ENCODE measurements around the gene PAPSS2. TPM values are rescaled to one million over a fixed set of nuclear protein-coding genes. Genes with fewer than 3 reads are reported as not detected.

PAPSS2 gene
- total RNA-seq, 6 experiments from 2014 or later, result 65.3 to 158 (median 105) TPM

DNA sequence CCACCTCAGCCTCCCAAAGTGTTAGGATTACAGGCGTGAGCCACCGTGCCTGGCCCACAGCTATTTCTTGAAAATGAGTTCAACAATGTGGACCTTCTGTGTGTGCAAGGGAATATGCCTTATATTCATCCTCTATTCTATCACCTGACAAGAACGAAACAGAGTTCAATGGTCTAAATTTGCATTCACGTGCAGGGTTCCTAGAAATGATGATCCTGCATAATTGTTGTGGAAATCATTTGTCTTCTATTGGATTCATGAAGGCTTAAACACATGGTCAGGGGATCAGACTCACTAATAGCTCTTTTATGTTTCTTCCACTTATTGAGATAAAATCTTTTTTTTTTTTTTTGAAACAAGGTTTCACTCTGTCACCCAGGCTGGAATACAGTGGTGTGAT is 23.7 kb downstream of the PAPSS2 start:
- H3K27ac ChIP-seq, result no peak overlapping the region
- ATAC-seq (no peak), DNase-seq (no peak)
- WGBS (ENCODE audit: insufficient coverage, low coverage, low lambda C conversion rate, missing lambda C conversion rate), result 59% methylated on average over 2 of the region's 4 CpGs
- TF ChIP-seq POLR2A (IDR thresholded peaks at IDR 0.05), result no peak
- TF ChIP-seq, protein P1, sequence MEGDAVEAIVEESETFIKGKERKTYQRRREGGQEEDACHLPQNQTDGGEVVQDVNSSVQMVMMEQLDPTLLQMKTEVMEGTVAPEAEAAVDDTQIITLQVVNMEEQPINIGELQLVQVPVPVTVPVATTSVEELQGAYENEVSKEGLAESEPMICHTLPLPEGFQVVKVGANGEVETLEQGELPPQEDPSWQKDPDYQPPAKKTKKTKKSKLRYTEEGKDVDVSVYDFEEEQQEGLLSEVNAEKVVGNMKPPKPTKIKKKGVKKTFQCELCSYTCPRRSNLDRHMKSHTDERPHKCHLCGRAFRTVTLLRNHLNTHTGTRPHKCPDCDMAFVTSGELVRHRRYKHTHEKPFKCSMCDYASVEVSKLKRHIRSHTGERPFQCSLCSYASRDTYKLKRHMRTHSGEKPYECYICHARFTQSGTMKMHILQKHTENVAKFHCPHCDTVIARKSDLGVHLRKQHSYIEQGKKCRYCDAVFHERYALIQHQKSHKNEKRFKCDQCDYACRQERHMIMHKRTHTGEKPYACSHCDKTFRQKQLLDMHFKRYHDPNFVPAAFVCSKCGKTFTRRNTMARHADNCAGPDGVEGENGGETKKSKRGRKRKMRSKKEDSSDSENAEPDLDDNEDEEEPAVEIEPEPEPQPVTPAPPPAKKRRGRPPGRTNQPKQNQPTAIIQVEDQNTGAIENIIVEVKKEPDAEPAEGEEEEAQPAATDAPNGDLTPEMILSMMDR (IDR thresholded peaks at IDR 0.05), result no peak
- H3K36me3 ChIP-seq, result no peaks in the 10 kb centered on the region
- peaks cover 0 to 32% (median 10%) of the 10 kb centered on the region in 4 donors for H3K4me1 ChIP-seq
- intact Hi-C loops (cut with DNase I), result no loop called here
- no peaks in the 10 kb centered on the region for H3K9me3 ChIP-seq
- no peak overlapping the region for H3K4me3 ChIP-seq
- H3K27me3 ChIP-seq, result no peaks in the 10 kb centered on the region

DNA sequence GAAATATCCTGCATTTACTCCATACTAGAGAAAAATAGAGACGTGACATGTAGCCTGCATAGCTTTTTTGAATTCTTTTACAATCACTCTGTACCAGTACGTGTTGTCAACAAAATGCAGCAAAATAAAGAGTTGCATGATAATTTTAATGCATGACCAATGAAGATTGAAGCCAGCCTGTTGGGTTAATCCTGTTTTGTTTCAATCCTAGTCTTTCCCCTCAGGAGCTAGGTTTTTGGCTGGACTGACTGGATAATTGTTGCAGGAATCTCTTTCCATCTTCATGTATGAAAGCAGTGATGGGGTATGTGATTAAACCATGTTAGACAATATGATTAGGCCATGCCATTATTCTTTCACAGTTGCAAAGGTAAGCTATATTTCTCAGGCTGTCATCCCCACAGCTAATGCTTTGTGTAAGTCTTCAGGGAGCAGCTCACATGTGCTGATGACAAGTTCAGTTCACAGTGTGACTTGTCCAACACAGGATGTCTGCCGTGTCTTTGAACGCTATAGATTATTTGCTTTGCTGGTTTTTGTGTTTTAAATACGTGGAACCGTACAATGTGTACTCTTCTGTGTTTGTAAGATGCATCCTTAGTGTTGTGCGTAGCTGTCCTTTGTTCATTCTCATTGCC is 24.4 kb downstream of the PAPSS2 start:
- ATAC-seq, result no peak

GRCh38 chr10:87685832-87686574 is 26.3 kb downstream of the PAPSS2 start:
- Histone ChIP-seq H3K36me3 (no peaks in the 10 kb centered on the region), H3K4me1 (peaks cover 0 to 41% (median 10%) of the 10 kb centered on the region in 4 donors), H3K27ac (peak overlapping the region in 2 of 3 donors; percentile 80 to 82), H3K4me3 (no peak overlapping the region), H3K27me3 (no peaks in the 10 kb centered on the region), H3K9me3 (no peaks in the 10 kb centered on the region)
- intact Hi-C loops (cut with DNase I), result no loop called here
- 32% methylated on average over 5 of the region's 5 CpGs for WGBS (ENCODE audit: insufficient coverage, low coverage, low lambda C conversion rate, missing lambda C conversion rate)
- TF ChIP-seq POLR2A (IDR thresholded peaks at IDR 0.05), result no peak
- TF ChIP-seq, protein P1 (IDR thresholded peaks at IDR 0.05), result no peak
- ATAC-seq, result peak; percentile 82 to 90 (median 88)
- DNase-seq, result no peak

More for the DNA sequence above, 24.4 kb downstream of the PAPSS2 start:
- Histone ChIP-seq H3K4me3 (no peak overlapping the region), H3K36me3 (no peaks in the 10 kb centered on the region), H3K9me3 (no peaks in the 10 kb centered on the region), H3K27me3 (no peaks in the 10 kb centered on the region), H3K4me1 (peaks cover 0 to 32% (median 10%) of the 10 kb centered on the region in 4 donors), H3K27ac (peak overlapping the region in 2 of 3 donors; percentile 74 to 82)
- DNase-seq, result no peak
- intact Hi-C loops (cut with DNase I), result no loop called here
- 90% methylated on average over 7 of the region's 7 CpGs for WGBS (ENCODE audit: insufficient coverage, low coverage, low lambda C conversion rate, missing lambda C conversion rate)
- TF ChIP-seq, protein P1 (IDR thresholded peaks at IDR 0.05), result no peak
- TF ChIP-seq POLR2A (IDR thresholded peaks at IDR 0.05), result no peak

GRCh38 chr10:87691506-87692070 is 31.9 kb downstream of the PAPSS2 start:
- WGBS (ENCODE audit: insufficient coverage, low coverage, low lambda C conversion rate, missing lambda C conversion rate), result 60% methylated on average over 3 of the region's 3 CpGs
- no peaks in the 10 kb centered on the region for H3K36me3 ChIP-seq
- H3K4me3 ChIP-seq, result no peak overlapping the region
- H3K27ac ChIP-seq, result no peak overlapping the region
- H3K9me3 ChIP-seq, result no peaks in the 10 kb centered on the region
- DNase-seq (no peak), ATAC-seq (peak in 1 of 4 donors; percentile 18)
- no peaks in the 10 kb centered on the region for H3K27me3 ChIP-seq
- H3K4me1 ChIP-seq, result peaks cover 0 to 44% (median 7%) of the 10 kb centered on the region in 4 donors
- intact Hi-C loops (cut with DNase I), result no loop called here
- TF ChIP-seq, protein P1 (IDR thresholded peaks at IDR 0.05), result no peak
